Measurements from ENCODE around the gene RASSF10. TPM values are rescaled to one million over a fixed set of nuclear protein-coding genes. Genes with fewer than 3 reads are reported as not detected.
A peak's percentile ranks its signal among the peaks of the same experiment; 100 is the strongest.
"Not testable (repeated sequence)": the region's sequence is repeated elsewhere in the genome, so short reads cannot be mapped to it uniquely, and the experiment has no call there.

RASSF10 gene
- polyA plus RNA-seq, 4 donors = 1.4 to 3.2 TPM; not detected in 2

DNA sequence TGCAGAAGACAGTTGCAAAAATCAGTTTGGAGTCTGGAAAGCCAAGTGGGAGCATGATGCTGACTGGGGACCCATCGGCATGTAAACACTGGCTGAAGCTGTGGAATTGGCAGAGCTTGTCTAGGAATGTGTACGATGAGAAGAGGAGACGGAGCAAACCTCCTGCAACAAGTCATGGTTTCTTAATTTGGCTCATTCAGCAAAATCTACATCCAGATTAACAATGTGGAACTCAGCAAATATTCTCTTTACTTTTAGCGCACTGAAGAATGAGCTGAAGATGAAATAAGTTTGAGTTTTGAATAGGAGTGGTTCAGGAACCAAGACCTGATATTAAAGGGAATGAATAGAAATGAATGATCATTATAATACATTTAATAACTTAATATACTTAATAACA is 26.6 kb downstream of the RASSF10 start:
- Histone ChIP-seq H3K4me3 (ENCODE audit: low read depth in 1 of 3, low read length in 3 of 3) (no peak overlapping the region), H3K9me3 (ENCODE audit: control insufficient read depth in 2 of 2, insufficient read depth in 1 of 2, low read depth in 1 of 2, low read length in 1 of 2) (no peaks in the 10 kb centered on the region), H3K36me3 (ENCODE audit: control insufficient read depth in 3 of 3, insufficient read depth in 2 of 3, low read depth in 1 of 3, low read length in 3 of 3) (no peaks in the 10 kb centered on the region), H3K27ac (ENCODE audit: low read depth in 1 of 3, low read length in 2 of 3) (no peak overlapping the region), H3K4me1 (ENCODE audit: control insufficient read depth in 3 of 3, insufficient read depth in 2 of 3, low read depth in 1 of 3, low read length in 2 of 3) (peaks cover 0 to 3% (median 0%) of the 10 kb centered on the region in 3 donors), H3K27me3 (ENCODE audit: control insufficient read depth in 3 of 3, insufficient read depth in 3 of 3, low read length in 3 of 3) (no peaks in the 10 kb centered on the region)
- FAIRE-seq (no peak), DNase-seq (no peak)
- WGBS, 3 donors = 74 to 95% (median 87%) methylated on average over 4 of the region's 4 CpGs

DNA sequence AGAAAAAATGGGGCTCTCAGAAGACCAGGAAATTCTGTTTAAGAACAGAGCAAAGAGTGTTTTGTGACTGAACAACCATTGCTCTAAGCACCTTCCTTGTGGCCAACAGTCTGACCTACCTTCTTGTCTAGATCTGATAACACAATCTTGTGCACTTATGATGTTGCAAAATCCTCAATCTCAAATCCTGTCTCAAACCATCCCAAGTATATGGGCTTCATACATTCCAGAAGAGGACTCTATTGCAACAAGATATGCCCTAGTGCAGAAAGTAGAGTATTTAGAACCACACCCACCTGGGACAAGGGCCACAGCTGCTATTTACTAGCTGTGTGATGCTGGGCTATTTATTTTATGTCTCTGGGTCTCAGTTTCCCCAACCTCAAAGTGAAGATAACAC is 27.1 kb downstream of the RASSF10 start:
- no peaks in the 10 kb centered on the region for H3K36me3 ChIP-seq (ENCODE audit: control insufficient read depth in 3 of 3, insufficient read depth in 2 of 3, low read depth in 1 of 3, low read length in 3 of 3)
- H3K27me3 ChIP-seq (ENCODE audit: control insufficient read depth in 3 of 3, insufficient read depth in 3 of 3, low read length in 3 of 3) = no peaks in the 10 kb centered on the region
- H3K9me3 ChIP-seq (ENCODE audit: control insufficient read depth in 2 of 2, insufficient read depth in 1 of 2, low read depth in 1 of 2, low read length in 1 of 2) = no peaks in the 10 kb centered on the region
- no peak overlapping the region for H3K4me3 ChIP-seq (ENCODE audit: low read depth in 1 of 3, low read length in 3 of 3)
- H3K4me1 ChIP-seq (ENCODE audit: control insufficient read depth in 3 of 3, insufficient read depth in 2 of 3, low read depth in 1 of 3, low read length in 2 of 3) = peaks cover 0 to 3% (median 0%) of the 10 kb centered on the region in 3 donors
- FAIRE-seq = no peak
- no peak overlapping the region for H3K27ac ChIP-seq (ENCODE audit: low read depth in 1 of 3, low read length in 2 of 3)
- no peak for DNase-seq

DNA sequence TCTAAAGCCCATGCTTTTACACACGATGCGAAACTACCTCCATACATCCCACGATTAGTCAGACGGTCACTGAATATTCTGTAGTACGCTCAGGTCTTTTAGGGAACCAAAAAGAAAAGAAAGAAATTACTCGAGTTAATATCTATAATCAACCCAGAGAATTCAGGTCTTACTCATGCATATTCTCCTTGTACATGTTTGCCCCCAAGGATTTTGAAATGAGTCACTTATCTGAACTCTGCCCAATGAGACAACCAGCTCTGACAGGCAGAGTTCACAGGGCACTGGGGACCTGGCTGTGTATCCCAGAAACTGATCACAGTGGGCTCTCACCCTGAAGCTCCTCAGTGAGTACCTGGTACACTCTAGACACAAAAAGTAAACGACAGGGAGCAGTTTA is 29.2 kb downstream of the RASSF10 start:
- 72 to 86% (median 78%) methylated on average over 7 of the region's 7 CpGs for WGBS, 3 donors
- DNase-seq (peak in 1 of 2 donors; percentile 28), FAIRE-seq (no peak)
- no peak overlapping the region for H3K4me3 ChIP-seq (ENCODE audit: low read depth in 1 of 3, low read length in 3 of 3)
- peaks cover 0 to 3% (median 0%) of the 10 kb centered on the region in 3 donors for H3K4me1 ChIP-seq (ENCODE audit: control insufficient read depth in 3 of 3, insufficient read depth in 2 of 3, low read depth in 1 of 3, low read length in 2 of 3)
- no peaks in the 10 kb centered on the region for H3K36me3 ChIP-seq (ENCODE audit: control insufficient read depth in 3 of 3, insufficient read depth in 2 of 3, low read depth in 1 of 3, low read length in 3 of 3)
- H3K27ac ChIP-seq (ENCODE audit: low read depth in 1 of 3, low read length in 2 of 3) = no peak overlapping the region
- no peaks in the 10 kb centered on the region for H3K27me3 ChIP-seq (ENCODE audit: control insufficient read depth in 3 of 3, insufficient read depth in 3 of 3, low read length in 3 of 3)
- H3K9me3 ChIP-seq (ENCODE audit: control insufficient read depth in 2 of 2, insufficient read depth in 1 of 2, low read depth in 1 of 2, low read length in 1 of 2) = no peaks in the 10 kb centered on the region

DNA sequence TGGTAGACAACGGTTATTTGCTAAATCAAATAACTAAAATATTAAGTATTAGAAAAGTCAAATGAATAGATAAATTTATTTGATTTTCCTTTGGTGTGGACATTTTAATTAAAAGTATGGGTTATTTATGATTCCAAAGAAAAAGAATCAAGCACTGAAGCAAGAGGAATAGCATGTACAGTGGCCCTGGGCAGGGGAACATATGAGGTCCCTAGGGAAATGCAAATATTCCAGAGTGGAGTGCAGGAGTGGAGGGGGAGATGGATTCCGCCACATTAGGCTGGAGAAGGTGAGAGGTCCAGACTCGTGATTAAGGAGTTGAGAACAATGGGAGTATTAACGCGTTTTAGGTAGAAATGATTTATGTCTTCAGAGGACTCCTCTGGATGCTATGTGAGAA is 30.0 kb downstream of the RASSF10 start:
- peaks cover 0 to 3% (median 0%) of the 10 kb centered on the region in 3 donors for H3K4me1 ChIP-seq (ENCODE audit: control insufficient read depth in 3 of 3, insufficient read depth in 2 of 3, low read depth in 1 of 3, low read length in 2 of 3)
- DNase-seq (no peak), FAIRE-seq (no peak)
- H3K4me3 ChIP-seq (ENCODE audit: low read depth in 1 of 3, low read length in 3 of 3) = no peak overlapping the region
- no peaks in the 10 kb centered on the region for H3K36me3 ChIP-seq (ENCODE audit: control insufficient read depth in 3 of 3, insufficient read depth in 2 of 3, low read depth in 1 of 3, low read length in 3 of 3)
- 90 to 96% (median 91%) methylated on average over 5 of the region's 5 CpGs for WGBS, 3 donors
- H3K27ac ChIP-seq (ENCODE audit: low read depth in 1 of 3, low read length in 2 of 3) = no peak overlapping the region
- H3K27me3 ChIP-seq (ENCODE audit: control insufficient read depth in 3 of 3, insufficient read depth in 3 of 3, low read length in 3 of 3) = no peaks in the 10 kb centered on the region
- no peaks in the 10 kb centered on the region for H3K9me3 ChIP-seq (ENCODE audit: control insufficient read depth in 2 of 2, insufficient read depth in 1 of 2, low read depth in 1 of 2, low read length in 1 of 2)

DNA sequence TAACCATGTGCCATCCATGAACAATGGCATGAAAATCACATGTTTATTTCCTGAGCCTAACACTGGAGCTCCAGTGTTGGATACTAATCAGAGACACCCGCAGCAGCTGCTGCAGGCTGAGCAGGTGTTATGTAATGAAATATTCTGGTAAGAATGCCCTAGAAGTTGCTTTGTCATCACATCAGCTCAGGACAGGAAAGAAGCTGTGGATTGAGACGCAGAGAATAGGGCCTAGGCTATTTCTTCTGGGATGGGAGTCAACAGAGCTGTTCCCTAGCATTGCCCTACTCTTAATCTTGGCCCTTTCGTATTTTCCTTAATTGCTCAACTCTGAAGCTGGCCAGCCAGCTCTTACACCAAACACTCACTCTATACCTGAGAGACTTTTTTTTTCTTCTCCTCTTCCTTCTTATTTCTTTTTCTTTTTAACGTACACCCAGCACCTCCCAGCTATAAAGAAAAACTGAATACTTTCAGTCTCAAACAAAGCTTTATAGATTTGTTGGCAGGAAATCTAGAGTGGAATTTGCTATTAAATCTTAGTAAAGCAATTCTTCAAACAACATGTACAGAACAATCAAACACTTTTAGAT is 31.9 kb downstream of the RASSF10 start:
- no peak for FAIRE-seq
- WGBS, 3 donors = 25 to 36% (median 26%) methylated on average over 4 of the region's 4 CpGs

DNA sequence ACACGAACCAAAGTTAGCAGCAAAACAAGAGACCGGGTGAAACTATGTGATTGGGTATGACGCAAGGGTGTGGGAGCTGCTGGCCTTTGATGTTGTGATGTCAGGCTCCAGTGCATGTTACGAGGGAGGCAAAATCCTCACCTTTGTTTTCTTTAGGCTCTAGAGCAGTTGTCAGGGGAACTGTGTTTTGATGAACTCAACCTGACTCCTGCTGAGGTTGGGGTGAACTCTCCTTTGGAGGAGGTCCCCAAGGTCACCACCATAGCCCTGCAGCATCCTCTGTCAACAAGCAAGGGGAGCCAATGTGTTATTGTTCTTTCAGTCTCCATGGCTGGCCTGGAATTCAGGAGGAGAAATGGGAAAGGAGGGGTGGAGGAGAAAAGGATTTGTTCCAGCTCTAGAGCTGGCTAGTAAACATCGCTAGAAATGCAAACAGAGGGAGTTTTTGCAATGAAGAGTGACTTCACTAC is 33.8 kb downstream of the RASSF10 start:
- Histone ChIP-seq H3K9me3 (ENCODE audit: control insufficient read depth in 2 of 2, insufficient read depth in 1 of 2, low read depth in 1 of 2, low read length in 1 of 2) (no peaks in the 10 kb centered on the region), H3K4me1 (ENCODE audit: control insufficient read depth in 3 of 3, insufficient read depth in 2 of 3, low read depth in 1 of 3, low read length in 2 of 3) (peaks cover 0 to 3% (median 0%) of the 10 kb centered on the region in 3 donors), H3K27ac (ENCODE audit: low read depth in 1 of 3, low read length in 2 of 3) (no peak overlapping the region), H3K36me3 (ENCODE audit: control insufficient read depth in 3 of 3, insufficient read depth in 2 of 3, low read depth in 1 of 3, low read length in 3 of 3) (no peaks in the 10 kb centered on the region), H3K4me3 (ENCODE audit: low read depth in 1 of 3, low read length in 3 of 3) (no peak overlapping the region), H3K27me3 (ENCODE audit: control insufficient read depth in 3 of 3, insufficient read depth in 3 of 3, low read length in 3 of 3) (peaks cover 0 to 3% (median 0%) of the 10 kb centered on the region in 3 donors)
- DNase-seq (peak in 1 of 2 donors; percentile 20), FAIRE-seq (no peak)
- 72 to 79% (median 79%) methylated on average over 5 of the region's 5 CpGs for WGBS, 3 donors

More for the DNA sequence above, 31.9 kb downstream of the RASSF10 start:
- Histone ChIP-seq H3K4me3 (ENCODE audit: low read depth in 1 of 3, low read length in 3 of 3) (no peak overlapping the region), H3K27ac (ENCODE audit: low read depth in 1 of 3, low read length in 2 of 3) (no peak overlapping the region), H3K27me3 (ENCODE audit: control insufficient read depth in 3 of 3, insufficient read depth in 3 of 3, low read length in 3 of 3) (peaks cover 0 to 3% (median 0%) of the 10 kb centered on the region in 3 donors), H3K4me1 (ENCODE audit: control insufficient read depth in 3 of 3, insufficient read depth in 2 of 3, low read depth in 1 of 3, low read length in 2 of 3) (peaks cover 0 to 3% (median 0%) of the 10 kb centered on the region in 3 donors), H3K36me3 (ENCODE audit: control insufficient read depth in 3 of 3, insufficient read depth in 2 of 3, low read depth in 1 of 3, low read length in 3 of 3) (no peaks in the 10 kb centered on the region), H3K9me3 (ENCODE audit: control insufficient read depth in 2 of 2, insufficient read depth in 1 of 2, low read depth in 1 of 2, low read length in 1 of 2) (no peaks in the 10 kb centered on the region)
- no peak for DNase-seq

GRCh38 chr11:13043912-13044628 is 35.0 kb downstream of the RASSF10 start:
- no peaks in the 10 kb centered on the region for H3K9me3 ChIP-seq (ENCODE audit: control insufficient read depth in 2 of 2, insufficient read depth in 1 of 2, low read depth in 1 of 2, low read length in 1 of 2)
- DNase-seq (no peak), FAIRE-seq (no peak)
- 84 to 86% (median 84%) methylated on average over 4 of the region's 4 CpGs for WGBS, 3 donors
- H3K4me3 ChIP-seq (ENCODE audit: low read depth in 1 of 3, low read length in 3 of 3) = no peak overlapping the region
- no peaks in the 10 kb centered on the region for H3K4me1 ChIP-seq (ENCODE audit: control insufficient read depth in 3 of 3, insufficient read depth in 2 of 3, low read depth in 1 of 3, low read length in 2 of 3)
- peaks cover 0 to 3% (median 0%) of the 10 kb centered on the region in 3 donors for H3K27me3 ChIP-seq (ENCODE audit: control insufficient read depth in 3 of 3, insufficient read depth in 3 of 3, low read length in 3 of 3)
- H3K27ac ChIP-seq (ENCODE audit: low read depth in 1 of 3, low read length in 2 of 3) = no peak overlapping the region
- no peaks in the 10 kb centered on the region for H3K36me3 ChIP-seq (ENCODE audit: control insufficient read depth in 3 of 3, insufficient read depth in 2 of 3, low read depth in 1 of 3, low read length in 3 of 3)

DNA sequence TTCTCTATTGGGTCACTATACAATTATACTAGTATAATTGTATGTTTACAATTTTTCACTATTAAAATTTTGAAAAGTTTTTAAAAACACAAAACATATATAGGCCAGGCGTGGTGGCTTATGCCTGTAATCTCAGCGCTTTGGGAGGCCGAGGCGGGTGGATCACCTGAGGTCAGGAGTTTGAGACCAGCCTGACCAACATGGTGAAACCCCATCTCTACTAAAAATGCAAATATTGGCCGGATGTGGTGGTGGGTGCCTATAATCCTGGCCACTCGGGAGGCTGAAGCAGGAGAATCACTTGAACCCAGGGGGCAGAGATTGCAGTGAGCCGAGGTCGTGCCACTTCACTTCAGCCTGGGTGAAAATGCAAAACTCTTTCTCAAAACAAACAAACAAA is 36.0 kb downstream of the RASSF10 start:
- DNase-seq; H3K4me1 ChIP-seq (ENCODE audit: control insufficient read depth in 3 of 3, insufficient read depth in 2 of 3, low read depth in 1 of 3, low read length in 2 of 3); H3K36me3 ChIP-seq (ENCODE audit: control insufficient read depth in 3 of 3, insufficient read depth in 2 of 3, low read depth in 1 of 3, low read length in 3 of 3); FAIRE-seq; H3K27ac ChIP-seq (ENCODE audit: low read depth in 1 of 3, low read length in 2 of 3); H3K9me3 ChIP-seq (ENCODE audit: control insufficient read depth in 2 of 2, insufficient read depth in 1 of 2, low read depth in 1 of 2, low read length in 1 of 2); H3K4me3 ChIP-seq (ENCODE audit: low read depth in 1 of 3, low read length in 3 of 3); H3K27me3 ChIP-seq (ENCODE audit: control insufficient read depth in 3 of 3, insufficient read depth in 3 of 3, low read length in 3 of 3): not testable (repeated sequence)
- 83 to 97% (median 85%) methylated on average over 8 of the region's 8 CpGs for WGBS, 3 donors

Measured in small intestine (tissue), 7 donors.